OCI-LY3 (cell line): ENCODE data around the gene TNFRSF18.

Source experiments
- H2AFZ ChIP-seq: fragments of 200-600, 300-600 bp; shearing (Covaris generic); 2 replicates; pipeline ENCODE4 v1.6.0; 2014; ENCODE audit warnings: antibody characterized with exemption, low read depth, low read length
- H3K27ac ChIP-seq: fragments of 200-600, 300-600 bp; sonication (generic); 2 replicates; pipeline ENCODE4 v1.5.1; 2014; ENCODE audit warnings: mild to moderate bottlenecking, low read length, moderate library complexity, mixed read lengths
- H3K27me3 ChIP-seq: fragments of 200-600, 300-600 bp; sonication (generic); 2 replicates; pipeline ENCODE4 v1.6.1; 2014; ENCODE audit warnings: low read depth, low read length, mixed read lengths
- H3K36me3 ChIP-seq: fragments of 200-600, 300-600 bp; sonication (generic); replicated peaks from 2 replicates; pipeline ENCODE3; 2014; ENCODE audit warnings: low read depth, low read length, mixed read lengths
- H3K4me1 ChIP-seq: fragments of 300-600, 200-600 bp; sonication (generic); 2 replicates; pipeline ENCODE4 v1.6.1; 2014; ENCODE audit warnings: low read length, mixed read lengths
- H3K4me2 ChIP-seq: fragments of 200-600, 300-600 bp; sonication (generic); 2 replicates; pipeline ENCODE4 v1.6.1; 2014; ENCODE audit warnings: low read length, mixed read lengths
- H3K4me3 ChIP-seq: fragments of 300-600, 200-600 bp; sonication (generic); 2 replicates; pipeline ENCODE4 v1.5.1; 2014; ENCODE audit warnings: antibody characterized with exemption, mild to moderate bottlenecking, low read length, moderate library complexity
- H3K79me2 ChIP-seq: fragments of 300-600, 200-600 bp; shearing (Covaris generic); 2 replicates; pipeline ENCODE4 v1.6.1; 2014; ENCODE audit warnings: mild to moderate bottlenecking, low read length, mixed read lengths
- H3K9ac ChIP-seq: fragments of 300-600, 200-600 bp; shearing (Covaris generic); 2 replicates; pipeline ENCODE4 v1.6.0; 2014; ENCODE audit warnings: mild to moderate bottlenecking, low read length, moderate library complexity
- H3K9me3 ChIP-seq: fragments of 200-600, 300-600 bp; shearing (Covaris generic); 2 replicates; pipeline ENCODE4 v1.6.1; 2014; ENCODE audit warnings: low read length, mixed read lengths; ENCODE audit not compliant: insufficient read depth
- H4K20me1 ChIP-seq: fragments of 200-600, 300-600 bp; sonication (generic); 2 replicates; pipeline ENCODE4 v1.6.1; 2016; ENCODE audit warnings: low read length, mixed read lengths; ENCODE audit not compliant: insufficient read depth
- CTCF ChIP-seq: fragments of 200-600, 300-600 bp; sonication (generic); IDR thresholded peaks from 2 replicates; pipeline ENCODE4 v1.5.1; 2014; ENCODE audit warnings: antibody characterized with exemption, low read length, low read depth
- EZH2phosphoT487 ChIP-seq: fragments of 200-600 bp; shearing (Covaris generic); IDR thresholded peaks from 2 replicates; pipeline ENCODE4 v1.6.1; 2018; ENCODE audit warnings: antibody characterized with exemption, mixed run types, low read depth

The TNFRSF18 gene

GRCh38 chr1:1236945-1237873 lies 30.8 kb upstream of the TNFRSF18 start:
- H3K27me3 ChIP-seq: 0 out of 2 replicates have a peak, but pooled peaks cover 3% of the 10 kb centered on the region
- H3K4me2 ChIP-seq: no peak overlapping the region
- no peak overlapping the region for H3K4me3 ChIP-seq
- H3K79me2 ChIP-seq: peaks cover 22% of the 10 kb centered on the region
- H4K20me1 ChIP-seq: peaks cover 8% of the 10 kb centered on the region; the same call in 1 of the 2 replicates
- H3K27ac ChIP-seq: no peak overlapping the region
- peaks cover 8% of the 10 kb centered on the region for H3K4me1 ChIP-seq
- no peak overlapping the region for H3K9ac ChIP-seq
- no peak overlapping the region for H2AFZ ChIP-seq
- no peaks in the 10 kb centered on the region for H3K9me3 ChIP-seq
- H3K36me3 ChIP-seq: peaks cover 20% of the 10 kb centered on the region
- TF ChIP-seq CTCF (no peak), EZH2phosphoT487 (no peak)

- Histone ChIP-seq H3K27ac (no peak overlapping the region), H3K9ac (no peak overlapping the region), H3K27me3 (0 out of 2 replicates have a peak, but pooled peaks cover 3% of the 10 kb centered on the region), H3K4me3 (no peak overlapping the region), H3K36me3 (peaks cover 20% of the 10 kb centered on the region), H3K4me1 (peaks cover 8% of the 10 kb centered on the region), H3K4me2 (no peak overlapping the region), H3K9me3 (no peaks in the 10 kb centered on the region), H2AFZ (no peak overlapping the region), H4K20me1 (peaks cover 8% of the 10 kb centered on the region; the same call in 1 of the 2 replicates), H3K79me2 (peaks cover 28% of the 10 kb centered on the region)
- no peak for TF ChIP-seq CTCF
- no peak for TF ChIP-seq EZH2phosphoT487
Measured at GRCh38 chr1:1236176-1236763, 29.9 kb upstream of the TNFRSF18 start.

- TF ChIP-seq EZH2phosphoT487 (no peak), CTCF (no peak)
- no peak overlapping the region for H3K4me2 ChIP-seq
- H3K27ac ChIP-seq: no peak overlapping the region
- no peak overlapping the region for H3K9ac ChIP-seq
- H4K20me1 ChIP-seq: peaks cover 8% of the 10 kb centered on the region; the same call in 1 of the 2 replicates
- H3K27me3 ChIP-seq: 0 out of 2 replicates have a peak, but pooled peaks cover 3% of the 10 kb centered on the region
- H3K4me3 ChIP-seq: no peak overlapping the region
- H3K4me1 ChIP-seq: peaks cover 14% of the 10 kb centered on the region
- no peak overlapping the region for H2AFZ ChIP-seq
- no peaks in the 10 kb centered on the region for H3K9me3 ChIP-seq
- peaks cover 20% of the 10 kb centered on the region for H3K36me3 ChIP-seq
- peaks cover 38% of the 10 kb centered on the region for H3K79me2 ChIP-seq
Measured at GRCh38 chr1:1235016-1235744, 28.8 kb upstream of the TNFRSF18 start.
